Stomach (tissue), 4 donors: Measurements from ENCODE around the gene CSNK1G1.
"Not testable (repeated sequence)": the region's sequence is repeated elsewhere in the genome, so short reads cannot be mapped to it uniquely, and the experiment has no call there.

ENCODE experiments used
- CTCF ChIP-seq, 7 experiments: fragments of 450-650 bp in 4 of 7; fragments of 200-600 bp in 3 of 7; sonication (generic) in 3 of 7; IDR thresholded peaks; one replicate each; pipeline ENCODE4 v1.5.1; 2016 to 2019; ENCODE audit warnings: antibody characterized with exemption in 7 of 7, control low read depth in 2 of 7, mild to moderate bottlenecking in 1 of 7
- EP300 ChIP-seq: sonication (generic); formaldehyde crosslinking; IDR thresholded peaks from one replicate; pipeline ENCODE4 v1.6.1; 2017; ENCODE audit warnings: antibody characterized with exemption
- POLR2A ChIP-seq, 4 donors: fragments of 450-650 bp; IDR thresholded peaks; one replicate each; pipeline ENCODE4 v1.6.1; 2016; ENCODE audit warnings: antibody characterized with exemption in 4 of 4, control low read depth in 2 of 4, mild to moderate bottlenecking in 1 of 4, moderate library complexity in 1 of 4
- POLR2AphosphoS5 ChIP-seq, 3 donors: sonication (generic); formaldehyde crosslinking; IDR thresholded peaks; one replicate each; pipeline ENCODE4 v1.6.1; 2016; ENCODE audit warnings: antibody characterized with exemption in 3 of 3

- not testable (repeated sequence) for TF ChIP-seq CTCF (IDR thresholded peaks at IDR 0.05); POLR2AphosphoS5 (IDR thresholded peaks at IDR 0.05); POLR2A (IDR thresholded peaks at IDR 0.05); EP300
Observed at GRCh38 chr15:64346242-64346641, 9.7 kb downstream of the CSNK1G1 start.
